SK-N-SH treated with all-trans-retinoic acid at 6 μM for 48 hours (cell line): ENCODE measurements around the gene STMN3.

Source experiments
- ARNTL ChIP-seq: fragments of 450-650 bp; formaldehyde crosslinking; IDR thresholded peaks from 2 replicates; pipeline ENCODE4 v1.5.0; 2020; ENCODE audit warnings: low read depth, mild to moderate bottlenecking, moderate library complexity, borderline replicate concordance
- CREB5 ChIP-seq: fragments of 250-450 bp; sonication (Bioruptor Pico); IDR thresholded peaks from 2 replicates; pipeline ENCODE4 v1.5.1; 2020; ENCODE audit warnings: low read depth, mild to moderate bottlenecking, moderate library complexity
- ISL1 ChIP-seq: fragments of 250-450 bp; sonication (Bioruptor Pico); IDR thresholded peaks from 2 replicates; pipeline ENCODE4 v2.1.2; 2022; ENCODE audit warnings: mild to moderate bottlenecking, moderate library complexity
- PATZ1 ChIP-seq: fragments of 250-450 bp; sonication (Bioruptor Pico); IDR thresholded peaks from 2 replicates; pipeline ENCODE4 v1.8.0; 2020; ENCODE audit warnings: mild to moderate bottlenecking, moderate library complexity, borderline replicate concordance
- RARB ChIP-seq: fragments of 250-450 bp; sonication (Bioruptor Pico); IDR thresholded peaks from 2 replicates; pipeline ENCODE4 v1.8.0; 2021; ENCODE audit warnings: mild to moderate bottlenecking, moderate library complexity
- ZFP30 ChIP-seq: fragments of 450-650 bp; formaldehyde crosslinking; IDR thresholded peaks from 2 replicates; pipeline ENCODE4 v1.5.0; 2022; ENCODE audit warnings: mild to moderate bottlenecking, moderate library complexity
- ZNF565 ChIP-seq: fragments of 450-650 bp; formaldehyde crosslinking; conservative IDR thresholded peaks from 2 replicates; pipeline ENCODE4 v1.5.0; 2020; ENCODE audit warnings: low read depth, mild to moderate bottlenecking, moderate library complexity
- TF ChIP-seq, protein P1 (sequence below): fragments of 250-450 bp; sonication (Bioruptor Pico); IDR thresholded peaks from 2 replicates; pipeline ENCODE4 v1.8.0; 2021; ENCODE audit warnings: low read depth, mild to moderate bottlenecking, moderate library complexity, borderline replicate concordance

DNA sequence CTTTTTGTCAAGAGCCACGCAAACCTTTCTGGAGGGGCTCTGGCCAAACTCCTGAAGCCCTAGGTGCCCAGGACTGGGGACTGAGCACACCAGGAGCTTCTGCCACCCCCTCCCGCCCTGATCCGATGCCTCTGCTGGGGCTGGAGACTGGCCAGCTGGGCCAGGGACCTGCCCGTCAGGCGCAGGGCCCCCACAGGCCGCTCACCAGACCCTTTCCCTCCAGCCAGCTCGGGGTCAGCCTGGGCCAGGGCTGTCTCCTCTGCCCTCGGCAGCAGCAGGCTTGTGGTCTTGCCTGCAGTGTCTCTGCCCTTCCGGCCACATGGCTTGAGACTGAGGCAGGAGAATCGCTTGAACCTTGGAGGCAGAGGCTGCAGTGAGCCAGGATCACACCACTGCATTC lies 19.4 kb upstream of the STMN3 start:
- no peak for TF ChIP-seq CREB5 (CRISPR knock-in tag)
- TF ChIP-seq, protein P1, sequence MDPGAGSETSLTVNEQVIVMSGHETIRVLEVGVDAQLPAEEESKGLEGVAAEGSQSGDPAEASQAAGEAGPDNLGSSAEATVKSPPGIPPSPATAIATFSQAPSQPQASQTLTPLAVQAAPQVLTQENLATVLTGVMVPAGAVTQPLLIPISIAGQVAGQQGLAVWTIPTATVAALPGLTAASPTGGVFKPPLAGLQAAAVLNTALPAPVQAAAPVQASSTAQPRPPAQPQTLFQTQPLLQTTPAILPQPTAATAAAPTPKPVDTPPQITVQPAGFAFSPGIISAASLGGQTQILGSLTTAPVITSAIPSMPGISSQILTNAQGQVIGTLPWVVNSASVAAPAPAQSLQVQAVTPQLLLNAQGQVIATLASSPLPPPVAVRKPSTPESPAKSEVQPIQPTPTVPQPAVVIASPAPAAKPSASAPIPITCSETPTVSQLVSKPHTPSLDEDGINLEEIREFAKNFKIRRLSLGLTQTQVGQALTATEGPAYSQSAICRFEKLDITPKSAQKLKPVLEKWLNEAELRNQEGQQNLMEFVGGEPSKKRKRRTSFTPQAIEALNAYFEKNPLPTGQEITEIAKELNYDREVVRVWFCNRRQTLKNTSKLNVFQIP (CRISPR knock-in tag): no peak
- no peak for TF ChIP-seq PATZ1
- TF ChIP-seq RARB (CRISPR knock-in tag): no peak
- no peak for TF ChIP-seq ARNTL (CRISPR knock-in tag)
- no peak for TF ChIP-seq ISL1 (CRISPR knock-in tag)
- TF ChIP-seq ZNF565 (CRISPR knock-in tag): no peak
- no peak for TF ChIP-seq ZFP30
